Keratinocyte (primary cell): ENCODE results near the gene DMBX1. TPM values are rescaled to one million over a fixed set of nuclear protein-coding genes. Genes with fewer than 3 reads are reported as not detected.

Experiments
- DNase-seq: peaks from one replicate; pipeline ENCODE4 v3.0.0-alpha.2; 2011; ENCODE audit warnings: low read depth, missing footprints, low spot score
- FAIRE-seq: peaks from 2 replicates; lab custom pipeline; 2011; peaks lifted over from hg19 to GRCh38; lab: Jason Lieb, UNC
- H2AFZ ChIP-seq: 2 replicates; pipeline ENCODE4 v1.6.0; 2012; ENCODE audit warnings: low read length, control low read depth, inconsistent platforms; ENCODE audit not compliant: control insufficient read depth
- H3K27ac ChIP-seq: 2 replicates; pipeline ENCODE4 v1.5.1; 2011; ENCODE audit warnings: low read length; ENCODE audit not compliant: control insufficient read depth, insufficient read depth
- H3K27me3 ChIP-seq: 3 replicates; pipeline ENCODE4 v1.6.0; 2011; ENCODE audit warnings: low read length; ENCODE audit not compliant: control insufficient read depth, insufficient read depth; ENCODE audit errors: extremely low read depth
- H3K36me3 ChIP-seq, 2 experiments: 2 replicates in 1 of 2; 3 replicates in 1 of 2; pipeline ENCODE4 v1.5.1; 2011; ENCODE audit warnings: low read length in 2 of 2, mild to moderate bottlenecking in 1 of 2; ENCODE audit not compliant: control insufficient read depth in 2 of 2, insufficient read depth in 2 of 2; ENCODE audit errors: extremely low read depth in 1 of 2
- H3K4me1 ChIP-seq: 3 replicates; pipeline ENCODE4 v1.5.1; 2011; ENCODE audit warnings: low read length; ENCODE audit not compliant: control insufficient read depth, insufficient read depth; ENCODE audit errors: extremely low read depth
- H3K4me2 ChIP-seq: 3 replicates; pipeline ENCODE4 v1.6.0; 2011; ENCODE audit warnings: low read depth, low read length; ENCODE audit not compliant: control insufficient read depth, insufficient read depth; ENCODE audit errors: extremely low read depth
- H3K4me3 ChIP-seq, 3 experiments: fragments of 200-600 bp in 1 of 3; sonication (generic) in 1 of 3; 2 replicates in 2 of 3; 3 replicates in 1 of 3; pipeline ENCODE4 v1.5.1; 2011 to 2016; ENCODE audit warnings: low read length in 3 of 3, mild to moderate bottlenecking in 3 of 3, control low read depth in 2 of 3, inconsistent platforms in 1 of 3, low read depth in 1 of 3, mixed read lengths in 1 of 3, mixed run types in 1 of 3, moderate library complexity in 1 of 3; ENCODE audit not compliant: control insufficient read depth in 2 of 3, insufficient read depth in 2 of 3; ENCODE audit errors: extremely low read depth in 1 of 3
- H3K79me2 ChIP-seq: 2 replicates; pipeline ENCODE4 v1.6.0; 2012; ENCODE audit warnings: low read length; ENCODE audit not compliant: control insufficient read depth, insufficient read depth
- H3K9ac ChIP-seq: 3 replicates; pipeline ENCODE4 v1.6.0; 2011; ENCODE audit warnings: low read length; ENCODE audit not compliant: control insufficient read depth, insufficient read depth; ENCODE audit errors: extremely low read depth
- H3K9me1 ChIP-seq: 3 replicates; pipeline ENCODE4 v1.6.0; 2011; ENCODE audit warnings: low read length; ENCODE audit not compliant: control insufficient read depth, insufficient read depth; ENCODE audit errors: extremely low read depth
- H3K9me3 ChIP-seq: 2 replicates; pipeline ENCODE4 v1.5.1; 2012; ENCODE audit warnings: low read depth, low read length; ENCODE audit not compliant: control insufficient read depth
- H4K20me1 ChIP-seq: 3 replicates; pipeline ENCODE4 v1.6.0; 2011; ENCODE audit warnings: low read length; ENCODE audit not compliant: control insufficient read depth, insufficient read depth; ENCODE audit errors: extremely low read depth
- EZH2 ChIP-seq: IDR thresholded peaks from one replicate; pipeline ENCODE4 v1.6.1; 2012; ENCODE audit warnings: inconsistent platforms, mild to moderate bottlenecking, low read length, moderate library complexity
- dilution Hi-C: fragments of 300-500 bp; cut with MboI; formaldehyde crosslinking; loops from one replicate; pipeline ENCODE4 v1.7.0; 2020; ENCODE audit warnings: low sequenced_read_pairs; ENCODE audit not compliant: extremely low pct_ligation_motif_present
- polyA plus RNA-seq, 5 experiments: library from polyadenylated mRNA; depleted of rRNA in 3 of 5; stranded (reverse) in 3 of 5; stranded (forward) in 1 of 5; unstranded in 1 of 5; fragments of >200 nt; gene quantifications; 1 replicate in 1 of 5; 2 replicates in 3 of 5; 3 replicates in 1 of 5; pipeline versions ENCODE4 v1.2.1 to v1.2.3, GENCODE V29; 2011 to 2012; ENCODE audit warnings: missing spikeins in 2 of 5, low read depth in 1 of 5, low replicate concordance in 1 of 5
- TF ChIP-seq, protein P1 (sequence below), 3 experiments: IDR thresholded peaks in 1 of 3; conservative IDR thresholded peaks in 1 of 3; optimal IDR thresholded peaks in 1 of 3; 2 replicates in 2 of 3; 3 replicates in 1 of 3; pipeline versions ENCODE3 to v1.5.1; 2011; ENCODE audit warnings: low read length in 3 of 3, mild to moderate bottlenecking in 3 of 3, moderate library complexity in 2 of 3, control low read depth in 1 of 3, inconsistent platforms in 1 of 3; ENCODE audit not compliant: insufficient read depth in 2 of 3; ENCODE audit errors: extremely low read depth in 1 of 3

DMBX1 gene
- polyA plus RNA-seq, 1 donor (not counting 4 experiments of a cell fraction or from before 2014, with no cell fraction given) = not detected

DNA sequence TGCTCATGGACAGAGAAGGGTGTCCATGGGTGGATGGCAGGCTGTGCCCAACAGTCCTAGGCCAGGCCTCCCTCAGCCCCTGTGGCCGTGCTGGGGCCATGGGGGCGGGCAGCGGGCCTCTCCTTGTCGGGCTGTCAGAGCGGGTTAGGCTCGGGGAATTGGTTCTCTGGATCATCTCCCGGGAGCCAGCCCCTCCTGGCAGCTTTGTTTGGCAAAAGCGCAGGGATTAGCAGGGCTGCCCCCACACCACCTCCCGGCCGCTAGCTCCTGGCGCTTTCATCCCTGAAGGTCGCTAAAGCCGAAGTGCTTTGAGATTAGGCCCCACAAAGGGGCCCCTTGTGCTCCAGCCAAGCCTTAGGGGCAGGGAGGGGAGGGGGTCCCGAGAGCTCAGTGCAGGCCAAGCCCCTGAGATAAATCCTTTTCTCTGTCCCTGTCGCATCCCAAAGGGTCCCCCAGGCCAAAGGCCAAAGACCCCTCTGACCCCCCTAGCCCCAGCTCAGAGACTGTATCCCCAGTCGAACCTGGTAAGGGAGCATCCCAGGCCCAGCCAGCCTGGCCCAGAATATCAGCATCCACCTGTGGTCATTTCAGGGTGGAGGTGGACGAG, 9.8 kb upstream of the DMBX1 start:
- H3K9me3 ChIP-seq = no peaks in the 10 kb centered on the region
- H3K79me2 ChIP-seq = no peaks in the 10 kb centered on the region
- H2AFZ ChIP-seq = no peak overlapping the region
- H3K36me3 ChIP-seq = no peaks in the 10 kb centered on the region
- DNase-seq (no peak), FAIRE-seq (no peak)
- no peak overlapping the region for H3K27ac ChIP-seq
- no peaks in the 10 kb centered on the region for H3K9me1 ChIP-seq
- no peak overlapping the region for H3K9ac ChIP-seq
- no peak overlapping the region for H3K4me2 ChIP-seq
- H3K4me3 ChIP-seq = no peak overlapping the region
- TF ChIP-seq, protein P1, sequence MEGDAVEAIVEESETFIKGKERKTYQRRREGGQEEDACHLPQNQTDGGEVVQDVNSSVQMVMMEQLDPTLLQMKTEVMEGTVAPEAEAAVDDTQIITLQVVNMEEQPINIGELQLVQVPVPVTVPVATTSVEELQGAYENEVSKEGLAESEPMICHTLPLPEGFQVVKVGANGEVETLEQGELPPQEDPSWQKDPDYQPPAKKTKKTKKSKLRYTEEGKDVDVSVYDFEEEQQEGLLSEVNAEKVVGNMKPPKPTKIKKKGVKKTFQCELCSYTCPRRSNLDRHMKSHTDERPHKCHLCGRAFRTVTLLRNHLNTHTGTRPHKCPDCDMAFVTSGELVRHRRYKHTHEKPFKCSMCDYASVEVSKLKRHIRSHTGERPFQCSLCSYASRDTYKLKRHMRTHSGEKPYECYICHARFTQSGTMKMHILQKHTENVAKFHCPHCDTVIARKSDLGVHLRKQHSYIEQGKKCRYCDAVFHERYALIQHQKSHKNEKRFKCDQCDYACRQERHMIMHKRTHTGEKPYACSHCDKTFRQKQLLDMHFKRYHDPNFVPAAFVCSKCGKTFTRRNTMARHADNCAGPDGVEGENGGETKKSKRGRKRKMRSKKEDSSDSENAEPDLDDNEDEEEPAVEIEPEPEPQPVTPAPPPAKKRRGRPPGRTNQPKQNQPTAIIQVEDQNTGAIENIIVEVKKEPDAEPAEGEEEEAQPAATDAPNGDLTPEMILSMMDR (optimal IDR thresholded peaks at IDR 0.05 in 1 of 3, IDR thresholded peaks at IDR 0.05 in 1 of 3, conservative IDR thresholded peaks at IDR 0.05 in 1 of 3; ENCODE audit: extremely low read depth in 1 of 3, insufficient read depth in 2 of 3, low read length in 3 of 3) = no peak
- no peak for TF ChIP-seq EZH2
- dilution Hi-C loops = no loop called here
- H3K4me1 ChIP-seq = no peaks in the 10 kb centered on the region
- H3K27me3 ChIP-seq = peaks cover 15% of the 10 kb centered on the region
- no peaks in the 10 kb centered on the region for H4K20me1 ChIP-seq

DNA sequence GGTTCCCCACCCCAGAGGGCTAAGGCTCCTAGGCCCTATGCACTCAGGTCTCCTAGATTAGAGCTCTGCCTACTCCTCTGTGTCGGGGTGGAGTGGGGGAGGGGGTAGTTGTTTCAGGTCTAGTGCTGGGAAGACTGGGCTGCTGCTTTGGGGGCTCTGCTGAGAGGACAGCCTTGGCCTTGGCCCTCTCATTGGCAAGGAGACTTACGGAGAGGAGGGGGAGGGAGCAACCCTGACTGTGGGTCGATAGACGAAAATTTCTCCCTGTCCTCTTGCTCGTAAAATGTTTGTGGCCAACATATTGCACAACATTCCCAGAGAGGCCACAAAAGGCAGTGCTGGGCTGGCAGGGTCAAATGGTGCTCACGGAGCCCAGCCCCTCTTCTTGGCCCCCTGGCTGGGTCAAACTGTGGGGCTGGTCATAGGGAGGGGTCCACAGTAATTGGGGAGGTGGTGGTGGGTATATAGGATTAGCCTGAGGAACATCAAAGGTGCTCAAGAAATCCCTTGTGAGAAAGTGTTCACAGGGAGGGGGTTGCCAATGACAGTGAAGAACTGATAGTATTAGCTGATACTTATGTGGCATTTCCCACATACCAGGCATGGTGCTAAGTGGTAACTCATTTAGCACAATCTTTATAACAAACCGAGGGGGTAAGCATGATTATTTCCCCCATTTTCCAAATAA, 8.5 kb upstream of the DMBX1 start:
- no peak overlapping the region for H3K9ac ChIP-seq
- no peaks in the 10 kb centered on the region for H4K20me1 ChIP-seq
- no peak for FAIRE-seq
- TF ChIP-seq EZH2 = no peak
- TF ChIP-seq, protein P1 (optimal IDR thresholded peaks at IDR 0.05 in 1 of 3, IDR thresholded peaks at IDR 0.05 in 1 of 3, conservative IDR thresholded peaks at IDR 0.05 in 1 of 3; ENCODE audit: extremely low read depth in 1 of 3, insufficient read depth in 2 of 3, low read length in 3 of 3) = no peak
- no peaks in the 10 kb centered on the region for H3K9me1 ChIP-seq
- no peak overlapping the region for H3K4me2 ChIP-seq
- dilution Hi-C loops = no loop called here
- H3K4me3 ChIP-seq = no peak overlapping the region
- H3K79me2 ChIP-seq = no peaks in the 10 kb centered on the region
- H3K9me3 ChIP-seq = no peaks in the 10 kb centered on the region
- no peak overlapping the region for H2AFZ ChIP-seq
- no peaks in the 10 kb centered on the region for H3K36me3 ChIP-seq
- H3K4me1 ChIP-seq = no peaks in the 10 kb centered on the region
- no peak overlapping the region for H3K27ac ChIP-seq
- DNase-seq = no peak
- peaks cover 26% of the 10 kb centered on the region for H3K27me3 ChIP-seq
